WERI-Rb-1 (cell line): ENCODE measurements around the gene PITPNM1.

Source experiments
- DNase-seq: peaks from one replicate; pipeline ENCODE4 v3.0.0-alpha.2; 2020
- H3K27ac ChIP-seq: fragments of 250-450 bp; sonication (Bioruptor Pico); 2 replicates; pipeline ENCODE4 v1.5.1; 2020; ENCODE audit warnings: mild to moderate bottlenecking, moderate library complexity
- H3K27me3 ChIP-seq: fragments of 250-450 bp; sonication (Bioruptor Pico); 2 replicates; pipeline ENCODE4 v1.5.1; 2021; ENCODE audit warnings: mild to moderate bottlenecking, low read depth, moderate library complexity; ENCODE audit not compliant: insufficient read depth, severe bottlenecking
- H3K36me3 ChIP-seq: fragments of 250-450 bp; sonication (Bioruptor Pico); 2 replicates; pipeline ENCODE4 v1.5.1; 2020; ENCODE audit warnings: mild to moderate bottlenecking, moderate library complexity
- H3K4me3 ChIP-seq: 2 replicates; pipeline ENCODE4 v1.5.1; 2011; ENCODE audit warnings: low read depth, mild to moderate bottlenecking, control low read depth, low read length
- H3K9me3 ChIP-seq: fragments of 250-450 bp; sonication (Bioruptor Pico); 2 replicates; pipeline ENCODE4 v1.5.1; 2021; ENCODE audit warnings: mild to moderate bottlenecking, moderate library complexity; ENCODE audit not compliant: severe bottlenecking
- CTCF ChIP-seq: IDR thresholded peaks from 2 replicates; pipeline ENCODE4 v1.5.1; 2011; ENCODE audit warnings: low read depth, mild to moderate bottlenecking, control low read depth, inconsistent platforms, low read length

PITPNM1 gene

GRCh38 chr11:67522338-67522737 lies 17.2 kb upstream of the PITPNM1 start:
- Histone ChIP-seq H3K9me3 (no peaks in the 10 kb centered on the region), H3K27ac (no peak overlapping the region), H3K36me3 (no peaks in the 10 kb centered on the region), H3K27me3 (no peaks in the 10 kb centered on the region), H3K4me3 (no peak overlapping the region)
- no peak for DNase-seq
- no peak for TF ChIP-seq CTCF

- Histone ChIP-seq H3K9me3 (no peaks in the 10 kb centered on the region), H3K27me3 (no peaks in the 10 kb centered on the region), H3K27ac (no peak overlapping the region), H3K36me3 (no peaks in the 10 kb centered on the region), H3K4me3 (no peak overlapping the region)
- TF ChIP-seq CTCF: no peak
- DNase-seq: no peak
Measured at GRCh38 chr11:67521924-67522323, 16.8 kb upstream of the PITPNM1 start.

GRCh38 chr11:67520856-67521824 lies 16.0 kb upstream of the PITPNM1 start:
- no peaks in the 10 kb centered on the region for H3K36me3 ChIP-seq
- H3K27ac ChIP-seq: no peak overlapping the region
- DNase-seq: no peak
- TF ChIP-seq CTCF: no peak
- no peaks in the 10 kb centered on the region for H3K9me3 ChIP-seq
- H3K4me3 ChIP-seq: no peak overlapping the region
- no peaks in the 10 kb centered on the region for H3K27me3 ChIP-seq

DNA sequence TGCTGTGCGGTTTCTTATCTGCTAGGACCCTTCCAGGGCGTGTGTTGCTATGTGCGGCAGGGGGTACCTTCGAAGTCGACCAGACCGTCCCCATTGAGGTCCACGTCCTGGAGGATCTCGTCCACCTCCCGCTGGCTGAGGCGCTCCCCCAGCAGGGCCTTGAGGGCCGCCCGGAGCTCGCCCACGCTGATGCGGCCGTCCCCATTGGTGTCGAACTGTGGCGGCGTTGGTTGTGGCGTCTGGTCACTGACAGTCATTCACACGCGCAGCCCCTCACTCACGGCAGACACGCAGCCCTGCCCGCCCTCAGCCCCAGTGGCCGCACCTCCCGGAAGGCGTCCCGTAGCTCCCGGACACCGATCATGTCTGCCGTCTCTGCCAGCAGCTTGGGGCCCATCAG lies 14.6 kb upstream of the PITPNM1 start:
- no peak for DNase-seq
- H3K27me3 ChIP-seq: no peaks in the 10 kb centered on the region
- no peak overlapping the region for H3K4me3 ChIP-seq
- H3K9me3 ChIP-seq: no peaks in the 10 kb centered on the region
- H3K27ac ChIP-seq: no peak overlapping the region
- TF ChIP-seq CTCF: no peak
- no peaks in the 10 kb centered on the region for H3K36me3 ChIP-seq

DNA sequence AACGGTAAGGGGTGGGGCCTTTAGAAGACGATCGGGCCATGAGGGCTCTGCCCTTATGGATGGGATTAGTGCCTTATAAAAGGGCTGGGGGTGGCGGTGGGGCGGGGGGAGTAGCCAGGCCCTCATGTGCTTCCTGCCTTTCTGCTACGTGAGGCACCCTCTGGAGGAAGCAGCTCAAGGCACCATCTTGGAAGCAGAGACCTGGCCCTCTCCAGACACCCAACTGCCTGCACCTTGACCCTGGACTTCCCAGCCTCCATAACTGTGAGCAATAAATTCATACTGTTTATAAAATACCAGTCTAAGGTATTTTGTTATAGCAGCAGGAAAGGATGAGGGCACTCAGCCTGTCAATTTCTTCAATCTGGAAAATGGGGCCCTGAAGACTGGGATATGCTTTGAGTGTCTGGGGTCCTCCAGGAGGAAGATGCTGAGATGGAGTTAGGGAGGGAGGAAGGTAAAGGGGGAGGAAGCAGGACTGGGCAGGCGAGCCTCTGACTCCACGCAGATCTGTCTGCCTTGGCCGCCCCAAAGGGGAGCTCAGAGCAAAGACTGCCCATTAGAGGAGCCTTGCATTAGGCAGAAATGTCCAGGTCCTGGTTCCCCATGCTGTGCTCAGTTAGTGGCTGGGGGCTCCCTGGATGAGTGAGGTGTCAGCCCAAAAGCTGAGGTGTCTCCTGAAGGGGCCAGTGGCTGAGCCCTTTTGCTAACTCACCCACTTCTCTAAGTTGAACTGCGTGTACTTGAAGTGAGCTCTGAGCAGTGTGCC lies 12.8 kb upstream of the PITPNM1 start:
- Histone ChIP-seq H3K27ac (no peak overlapping the region), H3K36me3 (no peaks in the 10 kb centered on the region), H3K27me3 (no peaks in the 10 kb centered on the region), H3K4me3 (no peak overlapping the region), H3K9me3 (no peaks in the 10 kb centered on the region)
- no peak for DNase-seq
- TF ChIP-seq CTCF: no peak
